Caco-2 (cell line): Measurements from ENCODE around the gene RHPN2. TPM values are rescaled to one million over a fixed set of nuclear protein-coding genes. Genes with fewer than 3 reads are reported as not detected.
"Not testable (repeated sequence)": the region's sequence is repeated elsewhere in the genome, so short reads cannot be mapped to it uniquely, and the experiment has no call there.

ENCODE experiments used
- BruUV-seq: library from RNA; stranded (reverse); fragments of 400-500 nt; replicated peaks from 2 replicates; lab custom pipeline; 2021; lab: Mats Ljungman, UMichigan
- CTCF ChIA-PET: fragments of 300-600 bp; sonication (Branson Sonifier 250); formaldehyde crosslinking; loops from one replicate; lab custom pipeline; 2022; ENCODE audit warnings: antibody characterized with exemption; lab: Charles Lee
- POLR2A ChIA-PET: fragments of 300-600 bp; sonication (Branson Sonifier 250); formaldehyde crosslinking; loops from one replicate; lab custom pipeline; 2022; ENCODE audit warnings: antibody characterized with exemption; lab: Charles Lee
- DNase-seq, 2 experiments: peaks; one replicate each; pipeline versions ENCODE4 v3.0.0 to v3.0.0-alpha.2; 2020 to 2022
- H3K27me3 ChIP-seq: replicated peaks from 2 replicates; pipeline ENCODE4 v1.6.0; 2011; ENCODE audit warnings: low read length; ENCODE audit not compliant: control insufficient read depth, insufficient read depth
- H3K36me3 ChIP-seq: 2 replicates; pipeline ENCODE4 v1.5.1; 2011; ENCODE audit warnings: low read length; ENCODE audit not compliant: control insufficient read depth, insufficient read depth
- H3K4me1 ChIP-seq: fragments of 250-450 bp; sonication (Bioruptor Pico); 2 replicates; pipeline ENCODE4 v1.5.1; 2020; ENCODE audit warnings: mild to moderate bottlenecking
- H3K4me3 ChIP-seq: 2 replicates; pipeline ENCODE4 v1.5.1; 2011; ENCODE audit warnings: low read depth, mild to moderate bottlenecking, control low read depth, low read length
- H3K9me3 ChIP-seq: fragments of 250-450 bp; sonication (Bioruptor Pico); 2 replicates; pipeline ENCODE4 v1.5.1; 2020; ENCODE audit warnings: mild to moderate bottlenecking, moderate library complexity
- H3K27ac Mint-ChIP-seq: one replicate; pipeline ENCODE4 v1.8.0; 2022; ENCODE audit warnings: mixed read lengths; ENCODE audit not compliant: unreplicated experiment
- H3K27me3 Mint-ChIP-seq: one replicate; pipeline ENCODE4 v1.8.0; 2022; ENCODE audit warnings: mixed read lengths; ENCODE audit not compliant: insufficient read depth, unreplicated experiment
- H3K36me3 Mint-ChIP-seq: one replicate; pipeline ENCODE4 v1.8.0; 2022; ENCODE audit warnings: mild to moderate bottlenecking, mixed read lengths; ENCODE audit not compliant: insufficient read depth, unreplicated experiment
- H3K4me1 Mint-ChIP-seq: one replicate; pipeline ENCODE4 v1.8.0; 2022; ENCODE audit warnings: low read depth, mixed read lengths; ENCODE audit not compliant: unreplicated experiment
- H3K4me3 Mint-ChIP-seq: one replicate; pipeline ENCODE4 v1.8.0; 2022; ENCODE audit warnings: mild to moderate bottlenecking, moderate library complexity, mixed read lengths; ENCODE audit not compliant: unreplicated experiment
- H3K9me3 Mint-ChIP-seq: one replicate; pipeline ENCODE4 v1.8.0; 2022; ENCODE audit warnings: mixed read lengths; ENCODE audit not compliant: unreplicated experiment
- intact Hi-C: fragments of 100-400 bp; cut with micrococcal nuclease; formaldehyde crosslinking; loops from one replicate; pipeline ENCODE4 v1.10.0; 2022; ENCODE audit not compliant: unreplicated experiment
- total RNA-seq: library from RNA; stranded (reverse); gene quantifications from 2 replicates; pipeline ENCODE4 v1.2.3, GENCODE V29; 2022
- TF ChIP-seq, protein P1 (sequence below), 2 experiments: fragments of 200-600 bp in 1 of 2; IDR thresholded peaks; 1 replicate in 1 of 2; 2 replicates in 1 of 2; pipeline versions ENCODE4 v1.5.1 to v1.8.0; 2011 to 2022; ENCODE audit warnings: antibody characterized with exemption in 1 of 2, control low read depth in 1 of 2, inconsistent platforms in 1 of 2, low read depth in 1 of 2, low read length in 1 of 2, mild to moderate bottlenecking in 1 of 2, moderate library complexity in 1 of 2; ENCODE audit not compliant: insufficient read depth in 1 of 2, severe bottlenecking in 1 of 2, unreplicated experiment in 1 of 2

RHPN2 gene
- total RNA-seq, 1 experiment from 2014 or later, result 69.5 TPM

DNA sequence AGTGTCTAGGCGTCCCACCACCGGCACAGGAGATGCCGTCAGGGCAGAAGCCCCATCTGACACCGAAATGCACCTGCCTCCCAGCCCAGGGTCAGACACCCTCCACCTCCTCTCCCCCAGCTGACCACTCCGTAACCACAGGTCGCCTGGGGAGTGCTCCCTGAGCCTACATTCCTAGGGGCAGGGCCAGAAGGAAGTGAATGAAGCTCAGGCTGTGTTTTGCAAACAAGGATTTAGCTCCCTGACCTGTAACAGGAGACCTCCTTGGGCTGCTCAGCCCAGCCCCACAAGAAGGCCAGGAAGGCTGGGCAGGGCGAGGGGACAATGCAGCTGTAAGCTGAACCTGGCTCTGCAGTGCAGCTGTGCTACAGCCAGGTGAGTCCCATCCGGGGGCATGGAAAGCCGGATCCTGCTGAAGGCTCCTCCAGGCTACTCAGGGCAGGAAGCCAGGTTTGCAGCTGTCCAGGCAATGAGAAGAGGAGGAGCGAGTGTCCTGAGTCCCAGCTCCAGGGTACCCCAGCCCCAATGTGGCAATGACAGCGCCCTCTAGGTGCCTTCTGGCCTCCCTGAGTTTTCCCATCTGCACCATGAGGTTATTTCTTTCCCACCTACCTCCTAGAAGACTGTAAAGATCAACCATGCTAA is 42.1 kb downstream of the RHPN2 start:
- CTCF ChIA-PET, result interaction anchor here (0.6 to 1.4 kb wide), 5 partner anchors 25 to 344 kb away, joined by 3 to 9 read pairs (median 3); partner anchors contain the start of gene GPATCH1
- no peak overlapping the region for H3K4me3 Mint-ChIP-seq
- TF ChIP-seq, protein P1, sequence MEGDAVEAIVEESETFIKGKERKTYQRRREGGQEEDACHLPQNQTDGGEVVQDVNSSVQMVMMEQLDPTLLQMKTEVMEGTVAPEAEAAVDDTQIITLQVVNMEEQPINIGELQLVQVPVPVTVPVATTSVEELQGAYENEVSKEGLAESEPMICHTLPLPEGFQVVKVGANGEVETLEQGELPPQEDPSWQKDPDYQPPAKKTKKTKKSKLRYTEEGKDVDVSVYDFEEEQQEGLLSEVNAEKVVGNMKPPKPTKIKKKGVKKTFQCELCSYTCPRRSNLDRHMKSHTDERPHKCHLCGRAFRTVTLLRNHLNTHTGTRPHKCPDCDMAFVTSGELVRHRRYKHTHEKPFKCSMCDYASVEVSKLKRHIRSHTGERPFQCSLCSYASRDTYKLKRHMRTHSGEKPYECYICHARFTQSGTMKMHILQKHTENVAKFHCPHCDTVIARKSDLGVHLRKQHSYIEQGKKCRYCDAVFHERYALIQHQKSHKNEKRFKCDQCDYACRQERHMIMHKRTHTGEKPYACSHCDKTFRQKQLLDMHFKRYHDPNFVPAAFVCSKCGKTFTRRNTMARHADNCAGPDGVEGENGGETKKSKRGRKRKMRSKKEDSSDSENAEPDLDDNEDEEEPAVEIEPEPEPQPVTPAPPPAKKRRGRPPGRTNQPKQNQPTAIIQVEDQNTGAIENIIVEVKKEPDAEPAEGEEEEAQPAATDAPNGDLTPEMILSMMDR (IDR thresholded peaks at IDR 0.05; ENCODE audit: insufficient read depth in 1 of 2, low read depth in 1 of 2, low read length in 1 of 2, severe bottlenecking in 1 of 2, unreplicated experiment in 1 of 2), result peak in 1 of 2 experiments; percentile 30
- no TSS peak for BruUV-seq
- Histone ChIP-seq H3K9me3 (no peaks in the 10 kb centered on the region; the same call in 1 of the 2 replicates), H3K36me3 (peaks cover 4% of the 10 kb centered on the region), H3K4me3 (no peak overlapping the region), H3K4me1 (no peaks in the 10 kb centered on the region; the same call in 1 of the 2 replicates), H3K27me3 (no peaks in the 10 kb centered on the region)
- DNase-seq, result peak; percentile 39 to 51
- no peaks in the 10 kb centered on the region for H3K27me3 Mint-ChIP-seq
- peaks cover under 1% of the 10 kb centered on the region for H3K9me3 Mint-ChIP-seq
- peak overlapping the region; percentile 70 for H3K27ac Mint-ChIP-seq
- peaks cover 82% of the 10 kb centered on the region for H3K36me3 Mint-ChIP-seq
- H3K4me1 Mint-ChIP-seq, result peaks cover 8% of the 10 kb centered on the region
- intact Hi-C loops, result no loop called here
- POLR2A ChIA-PET, result interaction anchor here (0.9 kb wide), 1 partner anchor 154 kb away, joined by 5 read pairs; no protein-coding TSS in a partner anchor

GRCh38 chr19:33010891-33011290 is 53.8 kb downstream of the RHPN2 start:
- H3K9me3 Mint-ChIP-seq, H3K4me3 Mint-ChIP-seq, H3K4me1 Mint-ChIP-seq, DNase-seq, H3K4me3 ChIP-seq, CTCF ChIA-PET, intact Hi-C loops, H3K9me3 ChIP-seq, H3K4me1 ChIP-seq, POLR2A ChIA-PET, H3K36me3 ChIP-seq, H3K27me3 Mint-ChIP-seq, H3K27me3 ChIP-seq: not testable (repeated sequence)
- H3K36me3 Mint-ChIP-seq, result peaks cover 98% of the 10 kb centered on the region
- BruUV-seq, result TSS peak; percentile 9
- H3K27ac Mint-ChIP-seq, result peak overlapping the region; percentile 6

DNA sequence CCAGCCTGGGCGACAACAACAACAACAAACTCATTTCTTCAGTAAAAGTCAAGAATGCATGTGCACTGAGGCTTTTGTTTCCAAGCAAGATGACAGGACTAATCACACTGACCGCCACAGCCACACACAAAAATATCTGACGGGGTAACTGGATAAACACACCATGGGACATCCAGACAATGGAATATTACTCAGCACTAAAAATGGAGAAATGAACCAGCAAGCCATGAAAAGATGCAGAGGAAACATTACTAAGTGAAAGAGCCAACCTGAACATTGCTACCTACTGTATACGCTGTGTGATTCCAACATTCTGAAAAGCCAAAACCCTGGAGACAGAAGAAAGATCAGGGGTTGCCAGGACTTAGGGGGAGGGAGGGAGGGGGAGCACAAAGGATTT is 56.0 kb downstream of the RHPN2 start:
- ChIA-PET POLR2A (no interaction called here), CTCF (no interaction called here)
- no TSS peak for BruUV-seq
- Mint-ChIP-seq H3K9me3 (no peaks in the 10 kb centered on the region), H3K27ac (no peak overlapping the region), H3K27me3 (no peaks in the 10 kb centered on the region), H3K36me3 (peaks cover 94% of the 10 kb centered on the region), H3K4me3 (no peak overlapping the region), H3K4me1 (peaks cover 7% of the 10 kb centered on the region)
- Histone ChIP-seq H3K4me3 (no peak overlapping the region), H3K36me3 (peaks cover 5% of the 10 kb centered on the region; the same call in 1 of the 2 replicates), H3K27me3 (no peaks in the 10 kb centered on the region), H3K4me1 (0 out of 2 replicates have a peak, but pooled peaks cover 3% of the 10 kb centered on the region), H3K9me3 (no peaks in the 10 kb centered on the region)
- DNase-seq, result no peak
- TF ChIP-seq, protein P1 (IDR thresholded peaks at IDR 0.05; ENCODE audit: insufficient read depth in 1 of 2, low read depth in 1 of 2, low read length in 1 of 2, severe bottlenecking in 1 of 2, unreplicated experiment in 1 of 2), result no peak
- intact Hi-C loops, result no loop called here
